Suprapubic skin (tissue), 4 donors: ENCODE results near the gene PWWP2B. TPM values are rescaled to one million over a fixed set of nuclear protein-coding genes. Genes with fewer than 3 reads are reported as not detected.
A peak's percentile ranks its signal among the peaks of the same experiment; 100 is the strongest.
"Not testable (repeated sequence)": the region's sequence is repeated elsewhere in the genome, so short reads cannot be mapped to it uniquely, and the experiment has no call there.

Experiments used
- DNase-seq, 2 donors: peaks; one replicate each; pipeline ENCODE4 v3.0.0-alpha.2; 2019; ENCODE audit warnings: low spot score in 2 of 2
- H3K27ac ChIP-seq: fragments of 200-600 bp; sonication (generic); one replicate; pipeline ENCODE4 v1.5.1; 2019
- H3K27me3 ChIP-seq: fragments of 200-600 bp; sonication (generic); one replicate; pipeline ENCODE4 v1.5.1; 2019
- H3K36me3 ChIP-seq: fragments of 200-600 bp; sonication (generic); one replicate; pipeline ENCODE4 v1.5.1; 2019
- H3K4me1 ChIP-seq: fragments of 200-600 bp; sonication (generic); one replicate; pipeline ENCODE4 v1.5.1; 2019
- H3K4me3 ChIP-seq: fragments of 200-600 bp; sonication (generic); one replicate; pipeline ENCODE4 v1.5.1; 2019; ENCODE audit warnings: mild to moderate bottlenecking
- H3K9me3 ChIP-seq: fragments of 200-600 bp; sonication (generic); one replicate; pipeline ENCODE4 v1.5.1; 2019
- CTCF ChIP-seq, 2 donors: fragments of 200-600 bp in 1 of 2; fragments of 450-650 bp in 1 of 2; sonication (generic) in 1 of 2; IDR thresholded peaks; one replicate each; pipeline ENCODE4 v1.5.1; 2016 to 2019; ENCODE audit warnings: antibody characterized with exemption in 2 of 2, mild to moderate bottlenecking in 1 of 2, moderate library complexity in 1 of 2
- EP300 ChIP-seq: sonication (generic); formaldehyde crosslinking; IDR thresholded peaks from one replicate; pipeline ENCODE4 v1.6.1; 2017; ENCODE audit warnings: antibody characterized with exemption
- POLR2A ChIP-seq, 2 donors: fragments of 450-650 bp; IDR thresholded peaks; one replicate each; pipeline ENCODE4 v1.6.1; 2017; ENCODE audit warnings: antibody characterized with exemption in 2 of 2, mild to moderate bottlenecking in 2 of 2, moderate library complexity in 2 of 2
- POLR2AphosphoS5 ChIP-seq, 3 donors: sonication (generic); formaldehyde crosslinking; IDR thresholded peaks; one replicate each; pipeline ENCODE4 v1.6.1; 2017; ENCODE audit warnings: antibody characterized with exemption in 3 of 3
- WGBS: methylation state at CpG from one replicate; pipeline ENCODE4 v1.1.5; 2018; 5-methylcytosine and 5-hydroxymethylcytosine counted together
- total RNA-seq, 4 donors: library from RNA; depleted of rRNA; stranded (reverse); fragments of >200 nt; gene quantifications; one replicate each; pipeline ENCODE4 v1.1.0, GENCODE V29; 2016

PWWP2B gene
- total RNA-seq, 4 donors from 2014 or later = 15.2 to 19.4 (median 18.3) TPM

GRCh38 chr10:132385721-132386418 lies 11.1 kb upstream of the PWWP2B start:
- Histone ChIP-seq H3K4me1 (peaks cover 20% of the 10 kb centered on the region), H3K9me3 (no peaks in the 10 kb centered on the region), H3K4me3 (no peak overlapping the region), H3K27ac (no peak overlapping the region), H3K27me3 (no peaks in the 10 kb centered on the region), H3K36me3 (no peaks in the 10 kb centered on the region)
- peak; percentile 57 to 71 for DNase-seq
- TF ChIP-seq POLR2AphosphoS5 (IDR thresholded peaks at IDR 0.05) (no peak), POLR2A (IDR thresholded peaks at IDR 0.05) (no peak), EP300 (no peak), CTCF (IDR thresholded peaks at IDR 0.05) (no peak)
- 77% methylated on average over 15 of the region's 18 CpGs for WGBS

- WGBS = 68% methylated on average over 5 of the region's 9 CpGs
- Histone ChIP-seq H3K4me3 (no peak overlapping the region), H3K4me1 (peaks cover 20% of the 10 kb centered on the region), H3K36me3 (no peaks in the 10 kb centered on the region), H3K9me3 (no peaks in the 10 kb centered on the region), H3K27ac (no peak overlapping the region), H3K27me3 (no peaks in the 10 kb centered on the region)
- peak; percentile 59 to 77 for DNase-seq
- TF ChIP-seq POLR2A (IDR thresholded peaks at IDR 0.05) = no peak
- no peak for TF ChIP-seq CTCF (IDR thresholded peaks at IDR 0.05)
- no peak for TF ChIP-seq POLR2AphosphoS5 (IDR thresholded peaks at IDR 0.05)
- TF ChIP-seq EP300 = no peak
Measured at GRCh38 chr10:132386419-132386831, 10.6 kb upstream of the PWWP2B start.

- not testable (repeated sequence) for H3K36me3 ChIP-seq, H3K27ac ChIP-seq, H3K9me3 ChIP-seq, H3K4me3 ChIP-seq, H3K27me3 ChIP-seq
- WGBS = 71% methylated on average over 1 of the region's 1 CpG
- peaks cover 20% of the 10 kb centered on the region for H3K4me1 ChIP-seq
- DNase-seq = peak; percentile 44 to 59
Measured at GRCh38 chr10:132386896-132387295, 10.1 kb upstream of the PWWP2B start.

GRCh38 chr10:132387764-132388210 lies 9.2 kb upstream of the PWWP2B start:
- no peaks in the 10 kb centered on the region for H3K36me3 ChIP-seq

GRCh38 chr10:132388891-132389432 lies 8.0 kb upstream of the PWWP2B start:
- peak; percentile 83 to 85 for DNase-seq
- Histone ChIP-seq H3K4me1 (peaks cover 20% of the 10 kb centered on the region), H3K9me3 (no peaks in the 10 kb centered on the region), H3K27ac (no peak overlapping the region), H3K4me3 (no peak overlapping the region), H3K36me3 (no peaks in the 10 kb centered on the region), H3K27me3 (no peaks in the 10 kb centered on the region)
- TF ChIP-seq EP300 = no peak
- TF ChIP-seq CTCF (IDR thresholded peaks at IDR 0.05) = no peak
- TF ChIP-seq POLR2AphosphoS5 (IDR thresholded peaks at IDR 0.05) = no peak
- TF ChIP-seq POLR2A (IDR thresholded peaks at IDR 0.05) = no peak
- WGBS = no CpG with 5 or more reads among the region's 22 CpGs

More at GRCh38 chr10:132387764-132388210, 9.2 kb upstream of the PWWP2B start:
- H3K4me3 ChIP-seq = peak overlapping the region; percentile 8
- H3K27me3 ChIP-seq = no peaks in the 10 kb centered on the region
- no peak overlapping the region for H3K27ac ChIP-seq
- TF ChIP-seq EP300 = no peak
- TF ChIP-seq POLR2A (IDR thresholded peaks at IDR 0.05) = no peak
- peak; percentile 49 to 72 for TF ChIP-seq CTCF (IDR thresholded peaks at IDR 0.05)
- no peaks in the 10 kb centered on the region for H3K9me3 ChIP-seq
- peaks cover 20% of the 10 kb centered on the region for H3K4me1 ChIP-seq
- DNase-seq = peak; percentile 86
- 17% methylated on average over 3 of the region's 26 CpGs for WGBS
